AG20443 (cell line): ENCODE data around the gene PARP2.

ENCODE experiments used
- DNase-seq: peaks from one replicate; pipeline ENCODE4 v3.0.0; 2012; ENCODE audit warnings: low spot score, mixed read lengths

The PARP2 gene

GRCh38 chr14:20400965-20401593, 57.6 kb downstream of the PARP2 start:
- no peak for DNase-seq

- no peak for DNase-seq
Measured at GRCh38 chr14:20403521-20403920, 60.1 kb downstream of the PARP2 start.
